SK-N-SH treated with all-trans-retinoic acid at 6 μM for 48 hours (cell line): ENCODE measurements around the gene IPO4.

Experiments
- ATAC-seq: fragments of 200-7000 bp; cut with Tn5 transposase; 3 replicates; pipeline ENCODE4 v1.9.1; 2020; ENCODE audit warnings: mild to moderate bottlenecking, moderate library complexity
- ARNTL ChIP-seq: fragments of 450-650 bp; formaldehyde crosslinking; IDR thresholded peaks from 2 replicates; pipeline ENCODE4 v1.5.0; 2020; ENCODE audit warnings: low read depth, mild to moderate bottlenecking, moderate library complexity, borderline replicate concordance
- BACH2 ChIP-seq: fragments of 250-450 bp; sonication (Bioruptor Pico); IDR thresholded peaks from 2 replicates; pipeline ENCODE4 v1.9.0; 2021; ENCODE audit warnings: mild to moderate bottlenecking, borderline replicate concordance
- CSDC2 ChIP-seq: fragments of 250-450 bp; sonication (Bioruptor Pico); IDR thresholded peaks from 2 replicates; pipeline ENCODE4 v1.5.0; 2020; ENCODE audit warnings: mild to moderate bottlenecking, moderate library complexity
- ESRRG ChIP-seq: fragments of 250-450 bp; sonication (Bioruptor Pico); IDR thresholded peaks from 2 replicates; pipeline ENCODE4 v1.6.1; 2021; ENCODE audit warnings: mild to moderate bottlenecking
- GLIS3 ChIP-seq: fragments of 250-450 bp; sonication (Bioruptor Pico); IDR thresholded peaks from 2 replicates; pipeline ENCODE4 v1.5.0; 2020; ENCODE audit warnings: mild to moderate bottlenecking, moderate library complexity
- ISL1 ChIP-seq: fragments of 250-450 bp; sonication (Bioruptor Pico); IDR thresholded peaks from 2 replicates; pipeline ENCODE4 v2.1.2; 2022; ENCODE audit warnings: mild to moderate bottlenecking, moderate library complexity
- OSR1 ChIP-seq: fragments of 250-450 bp; sonication (Bioruptor Pico); IDR thresholded peaks from 2 replicates; pipeline ENCODE4 v1.8.0; 2022; ENCODE audit warnings: moderate library complexity, mild to moderate bottlenecking, inconsistent platforms
- PPARA ChIP-seq: fragments of 250-450 bp; sonication (Bioruptor Pico); IDR thresholded peaks from 2 replicates; pipeline ENCODE4 v1.5.0; 2020; ENCODE audit warnings: mild to moderate bottlenecking, borderline replicate concordance
- RARB ChIP-seq: fragments of 250-450 bp; sonication (Bioruptor Pico); IDR thresholded peaks from 2 replicates; pipeline ENCODE4 v1.8.0; 2021; ENCODE audit warnings: mild to moderate bottlenecking, moderate library complexity
- SNAI2 ChIP-seq: fragments of 250-450 bp; sonication (Bioruptor Pico); IDR thresholded peaks from 2 replicates; pipeline ENCODE4 v1.5.0; 2020; ENCODE audit warnings: mild to moderate bottlenecking, moderate library complexity
- TCF4 ChIP-seq: fragments of 250-450 bp; sonication (Bioruptor Pico); IDR thresholded peaks from 2 replicates; pipeline ENCODE4 v1.8.0; 2021; ENCODE audit warnings: mild to moderate bottlenecking, moderate library complexity, borderline replicate concordance
- TOX ChIP-seq: fragments of 250-450 bp; sonication (Bioruptor Pico); IDR thresholded peaks from 2 replicates; pipeline ENCODE4 v1.8.0; 2021; ENCODE audit warnings: mild to moderate bottlenecking, moderate library complexity, borderline replicate concordance
- ZC3H10 ChIP-seq: fragments of 250-450 bp; sonication (Bioruptor Pico); IDR thresholded peaks from 2 replicates; pipeline ENCODE4 v1.5.1; 2021; ENCODE audit warnings: mild to moderate bottlenecking, moderate library complexity
- ZFP3 ChIP-seq: fragments of 250-450 bp; sonication (Bioruptor Pico); IDR thresholded peaks from 2 replicates; pipeline ENCODE4 v1.5.0; 2020; ENCODE audit warnings: mild to moderate bottlenecking, moderate library complexity
- ZNF8 ChIP-seq: fragments of 450-650 bp; formaldehyde crosslinking; IDR thresholded peaks from 2 replicates; pipeline ENCODE4 v1.5.0; 2020; ENCODE audit warnings: mild to moderate bottlenecking, moderate library complexity
- TF ChIP-seq, protein P1 (sequence below): fragments of 250-450 bp; sonication (Bioruptor Pico); IDR thresholded peaks from 2 replicates; pipeline ENCODE4 v1.8.0; 2021; ENCODE audit warnings: low read depth, mild to moderate bottlenecking, moderate library complexity, borderline replicate concordance
- TF ChIP-seq, protein P2 (sequence below): fragments of 250-450 bp; sonication (Bioruptor Pico); IDR thresholded peaks from 2 replicates; pipeline ENCODE4 v1.5.0; 2020; ENCODE audit warnings: mild to moderate bottlenecking, moderate library complexity
- TF ChIP-seq, protein P3 (sequence below): fragments of 250-450 bp; sonication (Bioruptor Pico); IDR thresholded peaks from 2 replicates; pipeline ENCODE4 v1.5.1; 2020; ENCODE audit warnings: low read depth, mild to moderate bottlenecking, moderate library complexity

Gene IPO4

DNA sequence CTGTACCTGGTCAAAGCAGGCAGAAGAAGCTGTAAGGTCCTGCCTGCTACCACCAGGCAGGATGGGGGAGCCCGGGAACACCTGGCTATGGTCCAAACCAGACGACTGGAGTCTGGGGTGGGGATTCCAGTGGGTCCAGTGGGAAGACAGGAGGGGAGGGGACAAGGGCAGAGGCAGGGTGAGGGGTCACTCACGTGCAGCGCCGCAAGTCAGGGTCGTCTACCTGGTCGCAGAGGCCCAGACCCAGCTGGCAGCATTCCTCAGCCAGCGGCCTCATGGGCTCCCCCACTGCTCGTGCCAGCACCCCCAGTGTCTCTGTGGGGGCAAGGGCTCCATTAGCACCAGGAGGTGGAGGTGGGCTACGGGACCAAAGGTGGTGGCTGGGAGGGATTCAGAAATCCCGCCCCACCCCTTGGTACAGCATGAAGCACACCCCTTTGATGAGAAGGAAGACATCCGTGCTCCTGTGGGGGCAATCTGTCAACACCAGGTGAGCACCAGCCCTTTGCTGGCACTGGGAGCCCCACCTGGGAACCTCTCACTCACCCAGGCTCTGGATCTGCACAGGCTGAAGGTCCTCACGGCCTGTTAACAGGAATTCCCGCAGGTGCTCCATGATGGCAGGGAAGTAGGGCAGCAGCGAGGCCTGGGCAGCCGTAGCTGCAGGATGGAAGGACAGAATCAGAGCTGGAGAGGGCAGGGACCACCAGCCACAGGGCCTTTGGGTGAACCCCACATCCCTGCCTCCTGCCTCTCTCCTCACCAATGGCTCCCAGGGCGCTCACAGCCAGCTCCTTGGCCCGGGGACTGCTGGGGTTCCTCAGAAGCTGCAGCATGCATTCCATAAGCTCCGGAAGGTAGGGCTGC, 4.3 kb downstream of the IPO4 start (continued):
- TF ChIP-seq, protein P1, sequence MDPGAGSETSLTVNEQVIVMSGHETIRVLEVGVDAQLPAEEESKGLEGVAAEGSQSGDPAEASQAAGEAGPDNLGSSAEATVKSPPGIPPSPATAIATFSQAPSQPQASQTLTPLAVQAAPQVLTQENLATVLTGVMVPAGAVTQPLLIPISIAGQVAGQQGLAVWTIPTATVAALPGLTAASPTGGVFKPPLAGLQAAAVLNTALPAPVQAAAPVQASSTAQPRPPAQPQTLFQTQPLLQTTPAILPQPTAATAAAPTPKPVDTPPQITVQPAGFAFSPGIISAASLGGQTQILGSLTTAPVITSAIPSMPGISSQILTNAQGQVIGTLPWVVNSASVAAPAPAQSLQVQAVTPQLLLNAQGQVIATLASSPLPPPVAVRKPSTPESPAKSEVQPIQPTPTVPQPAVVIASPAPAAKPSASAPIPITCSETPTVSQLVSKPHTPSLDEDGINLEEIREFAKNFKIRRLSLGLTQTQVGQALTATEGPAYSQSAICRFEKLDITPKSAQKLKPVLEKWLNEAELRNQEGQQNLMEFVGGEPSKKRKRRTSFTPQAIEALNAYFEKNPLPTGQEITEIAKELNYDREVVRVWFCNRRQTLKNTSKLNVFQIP (CRISPR knock-in tag): no peak
- no peak for TF ChIP-seq ZFP3

DNA sequence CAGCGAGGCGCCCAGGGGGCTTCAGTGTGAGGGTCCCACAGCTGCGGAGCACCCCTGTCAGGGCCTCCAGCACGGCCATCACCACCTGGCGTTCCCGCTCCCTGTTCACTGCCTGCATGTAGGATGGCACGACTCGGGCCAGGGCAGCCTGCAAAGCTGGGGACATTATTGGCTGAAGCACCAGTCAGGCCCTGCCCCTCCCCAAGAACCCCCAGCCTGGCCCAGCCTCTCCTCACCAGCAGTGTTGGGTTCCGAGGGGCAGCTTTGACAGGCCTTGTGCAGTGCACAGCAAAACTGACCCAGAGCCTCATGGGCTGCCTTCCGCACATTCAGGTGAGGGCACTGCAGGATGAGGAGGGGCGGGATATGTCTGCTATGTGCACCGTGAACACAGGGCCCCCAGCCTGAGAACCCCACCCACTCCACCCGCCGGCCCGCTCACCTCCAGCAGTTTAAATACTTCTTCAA, 5.6 kb downstream of the IPO4 start:
- ATAC-seq: no peak
- TF ChIP-seq ZNF8 (no peak), CSDC2 (CRISPR knock-in tag) (no peak), TOX (no peak), PPARA (CRISPR knock-in tag) (no peak)
- TF ChIP-seq, all 23 proteins: peak for 0

DNA sequence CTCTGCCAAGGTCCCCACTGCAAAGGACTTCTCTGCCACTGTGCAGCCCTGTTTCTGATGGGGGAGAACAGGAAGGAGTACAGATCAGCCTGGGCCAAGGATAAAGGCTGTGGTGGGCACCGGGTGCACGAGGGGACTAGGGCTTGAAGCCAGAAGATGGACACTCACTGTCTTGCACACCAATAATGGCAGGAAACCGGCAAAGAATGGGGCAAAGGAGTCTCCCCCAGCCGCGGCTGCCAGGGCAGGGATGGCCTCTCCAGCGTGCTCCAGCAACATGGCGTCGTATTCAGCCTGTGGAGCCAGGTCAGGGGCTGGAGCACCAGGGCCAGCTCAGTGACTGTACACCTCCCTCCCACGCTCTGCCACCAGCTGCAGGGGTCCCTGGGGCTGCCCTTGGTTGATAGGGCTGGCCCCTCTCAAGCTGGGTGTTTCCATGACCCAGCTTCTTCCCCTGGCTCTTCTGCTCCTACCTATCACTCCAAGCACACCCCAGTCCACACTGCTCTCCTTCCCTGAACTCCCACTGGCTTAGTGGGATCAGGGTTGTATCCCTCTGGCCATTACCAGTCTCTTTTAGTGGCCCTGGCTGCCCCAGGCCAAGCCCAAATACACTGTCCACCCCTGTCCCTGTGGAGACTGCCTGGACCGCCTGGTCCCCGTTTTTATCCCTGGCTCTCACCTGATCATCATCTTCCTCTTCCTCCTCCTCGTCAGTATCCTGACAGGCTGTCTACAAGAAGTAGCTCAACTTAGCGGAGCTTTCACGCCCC, 6.3 kb downstream of the IPO4 start:
- no peak for TF ChIP-seq OSR1 (CRISPR knock-in tag)
- no peak for TF ChIP-seq BACH2 (CRISPR knock-in tag)
- no peak for TF ChIP-seq PPARA (CRISPR knock-in tag)
- no peak for TF ChIP-seq ZC3H10
- TF ChIP-seq, protein P2, sequence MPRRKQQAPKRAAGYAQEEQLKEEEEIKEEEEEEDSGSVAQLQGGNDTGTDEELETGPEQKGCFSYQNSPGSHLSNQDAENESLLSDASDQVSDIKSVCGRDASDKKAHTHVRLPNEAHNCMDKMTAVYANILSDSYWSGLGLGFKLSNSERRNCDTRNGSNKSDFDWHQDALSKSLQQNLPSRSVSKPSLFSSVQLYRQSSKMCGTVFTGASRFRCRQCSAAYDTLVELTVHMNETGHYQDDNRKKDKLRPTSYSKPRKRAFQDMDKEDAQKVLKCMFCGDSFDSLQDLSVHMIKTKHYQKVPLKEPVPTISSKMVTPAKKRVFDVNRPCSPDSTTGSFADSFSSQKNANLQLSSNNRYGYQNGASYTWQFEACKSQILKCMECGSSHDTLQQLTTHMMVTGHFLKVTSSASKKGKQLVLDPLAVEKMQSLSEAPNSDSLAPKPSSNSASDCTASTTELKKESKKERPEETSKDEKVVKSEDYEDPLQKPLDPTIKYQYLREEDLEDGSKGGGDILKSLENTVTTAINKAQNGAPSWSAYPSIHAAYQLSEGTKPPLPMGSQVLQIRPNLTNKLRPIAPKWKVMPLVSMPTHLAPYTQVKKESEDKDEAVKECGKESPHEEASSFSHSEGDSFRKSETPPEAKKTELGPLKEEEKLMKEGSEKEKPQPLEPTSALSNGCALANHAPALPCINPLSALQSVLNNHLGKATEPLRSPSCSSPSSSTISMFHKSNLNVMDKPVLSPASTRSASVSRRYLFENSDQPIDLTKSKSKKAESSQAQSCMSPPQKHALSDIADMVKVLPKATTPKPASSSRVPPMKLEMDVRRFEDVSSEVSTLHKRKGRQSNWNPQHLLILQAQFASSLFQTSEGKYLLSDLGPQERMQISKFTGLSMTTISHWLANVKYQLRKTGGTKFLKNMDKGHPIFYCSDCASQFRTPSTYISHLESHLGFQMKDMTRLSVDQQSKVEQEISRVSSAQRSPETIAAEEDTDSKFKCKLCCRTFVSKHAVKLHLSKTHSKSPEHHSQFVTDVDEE: no peak
- TF ChIP-seq TCF4 (CRISPR knock-in tag): no peak
- TF ChIP-seq SNAI2 (CRISPR knock-in tag): no peak
- no peak for TF ChIP-seq CSDC2 (CRISPR knock-in tag)
- TF ChIP-seq, all 23 proteins: peak for 0
- no peak for ATAC-seq

DNA sequence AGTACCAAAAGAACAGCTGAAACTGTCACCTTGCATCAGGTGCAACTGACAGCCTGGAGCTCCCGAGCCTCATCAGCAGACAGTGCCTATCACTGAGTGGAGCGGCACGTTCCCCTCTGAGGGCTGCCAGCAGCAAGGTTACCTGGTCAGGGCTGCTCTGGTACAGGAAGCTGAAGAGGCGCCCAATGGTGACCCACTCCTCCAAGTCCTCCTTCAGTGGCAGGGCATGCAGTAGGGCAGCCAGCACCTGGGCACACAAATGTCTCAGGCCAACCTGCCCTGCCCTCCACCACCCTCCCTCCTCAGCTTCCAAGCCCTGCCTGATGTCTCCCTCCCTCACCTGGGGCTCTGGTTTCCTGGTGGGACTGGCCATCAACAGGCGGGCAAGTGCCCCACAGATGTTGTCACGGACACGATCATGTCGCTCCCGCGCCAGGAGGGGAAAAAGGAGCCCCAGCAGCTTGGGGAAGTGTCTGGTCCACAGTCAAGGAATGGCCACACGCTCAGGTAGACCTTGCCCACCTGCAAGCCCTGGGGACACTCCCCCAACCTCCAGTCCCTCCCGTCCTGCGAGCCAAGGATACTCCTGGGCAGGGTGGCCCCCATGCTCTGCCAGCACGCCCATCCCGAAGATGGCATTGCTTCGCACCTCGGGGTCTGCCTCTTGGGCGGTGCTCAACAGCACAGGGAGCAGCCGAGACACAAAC, 7.1 kb downstream of the IPO4 start:
- TF ChIP-seq ESRRG (CRISPR knock-in tag): no peak
- TF ChIP-seq, protein P3, sequence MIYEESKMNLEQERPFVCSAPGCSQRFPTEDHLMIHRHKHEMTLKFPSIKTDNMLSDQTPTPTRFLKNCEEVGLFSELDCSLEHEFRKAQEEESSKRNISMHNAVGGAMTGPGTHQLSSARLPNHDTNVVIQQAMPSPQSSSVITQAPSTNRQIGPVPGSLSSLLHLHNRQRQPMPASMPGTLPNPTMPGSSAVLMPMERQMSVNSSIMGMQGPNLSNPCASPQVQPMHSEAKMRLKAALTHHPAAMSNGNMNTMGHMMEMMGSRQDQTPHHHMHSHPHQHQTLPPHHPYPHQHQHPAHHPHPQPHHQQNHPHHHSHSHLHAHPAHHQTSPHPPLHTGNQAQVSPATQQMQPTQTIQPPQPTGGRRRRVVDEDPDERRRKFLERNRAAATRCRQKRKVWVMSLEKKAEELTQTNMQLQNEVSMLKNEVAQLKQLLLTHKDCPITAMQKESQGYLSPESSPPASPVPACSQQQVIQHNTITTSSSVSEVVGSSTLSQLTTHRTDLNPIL (CRISPR knock-in tag): no peak
- TF ChIP-seq, protein P2: no peak
- TF ChIP-seq OSR1 (CRISPR knock-in tag): no peak
- TF ChIP-seq ISL1 (CRISPR knock-in tag): no peak
- TF ChIP-seq ZC3H10: no peak
- no peak for TF ChIP-seq RARB (CRISPR knock-in tag)
- TF ChIP-seq ZNF8: no peak
- TF ChIP-seq SNAI2 (CRISPR knock-in tag): no peak
- no peak for TF ChIP-seq TOX
- no peak; the same call in 1 of the 2 replicates for TF ChIP-seq GLIS3 (CRISPR knock-in tag)
- TF ChIP-seq, protein P1 (CRISPR knock-in tag): no peak
- TF ChIP-seq ARNTL: no peak
- TF ChIP-seq, all 23 proteins: peak for 0
- ATAC-seq: no peak
